Fibroblast of mammary gland (primary cell): ENCODE measurements around the gene CXCL12.

Source experiments
- DNase-seq: peaks from one replicate; pipeline ENCODE4 v3.0.0-alpha.2; 2010; ENCODE audit warnings: low read depth
- H3K4me3 ChIP-seq: 2 replicates; pipeline ENCODE4 v1.5.1; 2011; ENCODE audit warnings: low read depth, mild to moderate bottlenecking, low read length, moderate library complexity; ENCODE audit not compliant: control insufficient read depth
- CTCF ChIP-seq: conservative IDR thresholded peaks from 2 replicates; pipeline ENCODE4 v1.5.1; 2011; ENCODE audit warnings: low read depth, low read length, inconsistent platforms; ENCODE audit not compliant: control insufficient read depth, insufficient read depth

Gene CXCL12

GRCh38 chr10:44385026-44385695 lies at the start of gene CXCL12:
Gene CXCL12 (minus strand): TSS chr10:44385097. CDS start chr10:44385005, 92 bp downstream.
- peak within 1 kb of the TSS; percentile 38 for H3K4me3 ChIP-seq
- no peak for TF ChIP-seq CTCF
- DNase-seq: no peak

GRCh38 chr10:44427479-44427878 lies 42.6 kb upstream of the CXCL12 start:
- H3K4me3 ChIP-seq: no peak overlapping the region
- TF ChIP-seq CTCF: no peak
- DNase-seq: no peak

GRCh38 chr10:44427037-44427436 lies 42.1 kb upstream of the CXCL12 start:
- no peak overlapping the region for H3K4me3 ChIP-seq
- DNase-seq: no peak
- TF ChIP-seq CTCF: no peak

GRCh38 chr10:44426247-44427034 lies 41.5 kb upstream of the CXCL12 start:
- no peak for DNase-seq
- no peak for TF ChIP-seq CTCF
- H3K4me3 ChIP-seq: no peak overlapping the region

- no peak for TF ChIP-seq CTCF
- no peak for DNase-seq
- H3K4me3 ChIP-seq: no peak overlapping the region
These were observed 40.6 kb upstream of the CXCL12 start for GRCh38 chr10:44425466-44425865.

GRCh38 chr10:44424957-44425356 lies 40.1 kb upstream of the CXCL12 start:
- peak; percentile 3 for DNase-seq
- no peak overlapping the region for H3K4me3 ChIP-seq
- no peak for TF ChIP-seq CTCF

- no peak for TF ChIP-seq CTCF
- no peak overlapping the region for H3K4me3 ChIP-seq
- no peak for DNase-seq
These were observed 39.4 kb upstream of the CXCL12 start for GRCh38 chr10:44424298-44424697.
